Gastrocnemius medialis (tissue), 4 donors: ENCODE measurements around the gene ANAPC16.

ENCODE experiments used
- CTCF ChIP-seq, 5 experiments: fragments of 450-650 bp in 3 of 5; fragments of 200-600 bp in 2 of 5; sonication (generic) in 2 of 5; IDR thresholded peaks in 4 of 5; conservative IDR thresholded peaks in 1 of 5; 1 replicate in 4 of 5; 2 replicates in 1 of 5; pipeline ENCODE4 v1.5.1; 2016 to 2019; ENCODE audit warnings: antibody characterized with exemption in 5 of 5, mild to moderate bottlenecking in 3 of 5, moderate library complexity in 3 of 5
- POLR2A ChIP-seq, 2 donors: fragments of 450-650 bp; IDR thresholded peaks; one replicate each; pipeline ENCODE4 v1.6.1; 2017; ENCODE audit warnings: antibody characterized with exemption in 2 of 2, mild to moderate bottlenecking in 2 of 2, moderate library complexity in 2 of 2

- peak; percentile 43 to 67 for TF ChIP-seq POLR2A (IDR thresholded peaks at IDR 0.05)
- TF ChIP-seq CTCF (IDR thresholded peaks at IDR 0.05 in 4 of 5, conservative IDR thresholded peaks at IDR 0.05 in 1 of 5) = no peak
Measured at GRCh38 chr10:72235544-72236279, 19.9 kb downstream of the ANAPC16 start.
